ENCODE data around the gene LCN10.

The LCN10 gene

DNA sequence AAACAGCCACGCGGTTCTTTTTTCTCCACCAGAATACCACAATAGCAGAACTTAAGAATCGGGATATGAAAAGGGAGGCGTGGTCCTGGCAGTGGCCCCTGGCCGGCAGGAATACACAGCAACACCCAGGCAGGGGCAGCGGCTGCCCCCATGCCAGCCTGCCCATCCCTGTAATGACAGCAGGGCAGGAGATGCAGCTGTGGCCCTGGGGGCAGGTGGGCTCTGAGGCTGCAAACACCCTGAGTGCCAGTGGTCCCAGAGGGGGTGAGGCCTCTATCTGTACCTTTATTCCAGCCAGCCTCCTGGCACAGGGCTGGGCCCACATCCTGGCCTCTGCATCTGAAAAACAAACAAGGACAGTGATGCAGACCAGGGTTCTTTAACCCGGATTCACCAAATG lies 18.0 kb downstream of the LCN10 start:
- Histone ChIP-seq H3K4me3 (replicated peaks; ENCODE audit: low read depth, low read length) (no peak overlapping the region), H3K27me3 (replicated peaks; ENCODE audit: control insufficient read depth, insufficient read depth, low read length) (no peaks in the 10 kb centered on the region; the same call in 1 of the 2 replicates), H3K36me3 (ENCODE audit: control insufficient read depth, insufficient read depth, low read length) (peaks cover 33% of the 10 kb centered on the region)
- TF ChIP-seq, protein P1, sequence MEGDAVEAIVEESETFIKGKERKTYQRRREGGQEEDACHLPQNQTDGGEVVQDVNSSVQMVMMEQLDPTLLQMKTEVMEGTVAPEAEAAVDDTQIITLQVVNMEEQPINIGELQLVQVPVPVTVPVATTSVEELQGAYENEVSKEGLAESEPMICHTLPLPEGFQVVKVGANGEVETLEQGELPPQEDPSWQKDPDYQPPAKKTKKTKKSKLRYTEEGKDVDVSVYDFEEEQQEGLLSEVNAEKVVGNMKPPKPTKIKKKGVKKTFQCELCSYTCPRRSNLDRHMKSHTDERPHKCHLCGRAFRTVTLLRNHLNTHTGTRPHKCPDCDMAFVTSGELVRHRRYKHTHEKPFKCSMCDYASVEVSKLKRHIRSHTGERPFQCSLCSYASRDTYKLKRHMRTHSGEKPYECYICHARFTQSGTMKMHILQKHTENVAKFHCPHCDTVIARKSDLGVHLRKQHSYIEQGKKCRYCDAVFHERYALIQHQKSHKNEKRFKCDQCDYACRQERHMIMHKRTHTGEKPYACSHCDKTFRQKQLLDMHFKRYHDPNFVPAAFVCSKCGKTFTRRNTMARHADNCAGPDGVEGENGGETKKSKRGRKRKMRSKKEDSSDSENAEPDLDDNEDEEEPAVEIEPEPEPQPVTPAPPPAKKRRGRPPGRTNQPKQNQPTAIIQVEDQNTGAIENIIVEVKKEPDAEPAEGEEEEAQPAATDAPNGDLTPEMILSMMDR (IDR thresholded peaks at IDR 0.05; ENCODE audit: insufficient read depth, low read length, poor library complexity, severe bottlenecking), result no peak
- DNase-seq (ENCODE audit: extremely low read depth, insufficient read length), result no peak

DNA sequence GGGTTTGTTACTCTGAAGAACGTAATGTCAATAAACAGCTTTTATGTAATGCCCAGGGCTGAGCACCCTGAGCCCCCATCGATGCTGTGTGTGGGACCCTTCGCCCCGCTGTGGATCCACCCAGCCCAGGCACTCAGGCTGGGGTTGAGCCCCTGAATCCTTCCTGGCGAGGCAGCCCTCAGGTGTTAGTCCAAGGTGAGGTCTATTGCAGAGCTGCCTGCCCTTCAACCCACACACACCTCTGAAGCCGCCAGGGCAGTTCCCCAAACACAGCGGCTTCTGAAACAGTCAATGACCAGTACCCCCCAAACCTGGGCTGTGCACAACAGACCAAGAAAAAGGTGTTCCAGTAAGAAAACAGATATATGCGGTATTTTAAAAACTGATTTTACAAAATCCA lies 18.8 kb downstream of the LCN10 start:
- peaks cover 33% of the 10 kb centered on the region for H3K36me3 ChIP-seq (ENCODE audit: control insufficient read depth, insufficient read depth, low read length)
- H3K4me3 ChIP-seq (replicated peaks; ENCODE audit: low read depth, low read length), result no peak overlapping the region
- TF ChIP-seq, protein P1 (IDR thresholded peaks at IDR 0.05; ENCODE audit: insufficient read depth, low read length, poor library complexity, severe bottlenecking), result no peak
- H3K27me3 ChIP-seq (replicated peaks; ENCODE audit: control insufficient read depth, insufficient read depth, low read length), result no peaks in the 10 kb centered on the region
- no peak for DNase-seq (ENCODE audit: extremely low read depth, insufficient read length)

DNA sequence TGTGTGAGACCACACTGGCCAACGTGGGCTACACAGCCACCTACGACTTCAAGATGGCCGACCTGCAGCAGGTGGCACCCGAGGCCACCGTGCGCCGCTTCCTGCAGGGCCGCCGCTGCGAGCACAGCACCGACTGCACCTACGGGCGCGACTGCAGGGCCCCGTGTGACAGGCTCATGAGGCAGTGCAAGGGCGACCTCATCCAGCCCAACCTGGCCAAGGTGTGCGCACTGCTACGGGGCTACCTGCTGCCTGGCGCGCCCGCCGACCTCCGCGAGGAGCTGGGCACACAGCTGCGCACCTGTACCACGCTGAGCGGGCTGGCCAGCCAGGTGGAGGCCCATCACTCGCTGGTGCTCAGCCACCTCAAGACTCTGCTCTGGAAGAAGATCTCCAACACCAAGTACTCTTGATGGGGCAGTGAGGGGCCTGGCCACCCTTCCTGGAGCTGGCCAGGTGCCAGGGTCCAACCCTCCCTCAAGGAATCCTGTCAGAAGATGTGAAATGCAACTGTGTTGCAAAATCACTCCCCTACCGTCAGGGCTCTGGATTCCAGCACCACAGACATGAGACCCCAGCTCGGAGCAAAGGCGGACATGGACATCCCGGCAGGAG lies 19.3 kb downstream of the LCN10 start:
- H3K27me3 ChIP-seq (replicated peaks; ENCODE audit: control insufficient read depth, insufficient read depth, low read length), result no peaks in the 10 kb centered on the region
- TF ChIP-seq, protein P1 (IDR thresholded peaks at IDR 0.05; ENCODE audit: insufficient read depth, low read length, poor library complexity, severe bottlenecking), result no peak
- peak; percentile 47 for DNase-seq (ENCODE audit: extremely low read depth, insufficient read length)
- no peak overlapping the region for H3K4me3 ChIP-seq (replicated peaks; ENCODE audit: low read depth, low read length)
- H3K36me3 ChIP-seq (ENCODE audit: control insufficient read depth, insufficient read depth, low read length), result peaks cover 33% of the 10 kb centered on the region

DNA sequence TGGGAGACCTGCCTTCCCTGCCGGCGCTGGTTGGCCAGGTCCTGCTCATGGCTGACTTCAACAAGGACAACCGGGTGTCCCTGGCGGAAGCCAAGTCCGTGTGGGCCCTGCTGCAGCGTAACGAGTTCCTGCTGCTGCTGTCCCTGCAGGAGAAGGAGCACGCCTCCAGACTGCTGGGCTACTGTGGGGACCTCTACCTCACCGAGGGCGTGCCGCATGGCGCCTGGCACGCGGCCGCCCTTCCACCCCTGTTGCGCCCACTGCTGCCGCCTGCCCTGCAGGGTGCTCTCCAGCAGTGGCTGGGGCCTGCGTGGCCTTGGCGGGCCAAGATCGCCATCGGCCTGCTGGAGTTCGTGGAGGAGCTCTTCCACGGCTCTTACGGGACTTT lies 19.8 kb downstream of the LCN10 start:
- Histone ChIP-seq H3K4me3 (replicated peaks; ENCODE audit: low read depth, low read length) (no peak overlapping the region), H3K27me3 (replicated peaks; ENCODE audit: control insufficient read depth, insufficient read depth, low read length) (no peaks in the 10 kb centered on the region), H3K36me3 (ENCODE audit: control insufficient read depth, insufficient read depth, low read length) (peaks cover 33% of the 10 kb centered on the region)
- peak; percentile 46 for DNase-seq (ENCODE audit: extremely low read depth, insufficient read length)
- TF ChIP-seq, protein P1 (IDR thresholded peaks at IDR 0.05; ENCODE audit: insufficient read depth, low read length, poor library complexity, severe bottlenecking), result no peak

DNA sequence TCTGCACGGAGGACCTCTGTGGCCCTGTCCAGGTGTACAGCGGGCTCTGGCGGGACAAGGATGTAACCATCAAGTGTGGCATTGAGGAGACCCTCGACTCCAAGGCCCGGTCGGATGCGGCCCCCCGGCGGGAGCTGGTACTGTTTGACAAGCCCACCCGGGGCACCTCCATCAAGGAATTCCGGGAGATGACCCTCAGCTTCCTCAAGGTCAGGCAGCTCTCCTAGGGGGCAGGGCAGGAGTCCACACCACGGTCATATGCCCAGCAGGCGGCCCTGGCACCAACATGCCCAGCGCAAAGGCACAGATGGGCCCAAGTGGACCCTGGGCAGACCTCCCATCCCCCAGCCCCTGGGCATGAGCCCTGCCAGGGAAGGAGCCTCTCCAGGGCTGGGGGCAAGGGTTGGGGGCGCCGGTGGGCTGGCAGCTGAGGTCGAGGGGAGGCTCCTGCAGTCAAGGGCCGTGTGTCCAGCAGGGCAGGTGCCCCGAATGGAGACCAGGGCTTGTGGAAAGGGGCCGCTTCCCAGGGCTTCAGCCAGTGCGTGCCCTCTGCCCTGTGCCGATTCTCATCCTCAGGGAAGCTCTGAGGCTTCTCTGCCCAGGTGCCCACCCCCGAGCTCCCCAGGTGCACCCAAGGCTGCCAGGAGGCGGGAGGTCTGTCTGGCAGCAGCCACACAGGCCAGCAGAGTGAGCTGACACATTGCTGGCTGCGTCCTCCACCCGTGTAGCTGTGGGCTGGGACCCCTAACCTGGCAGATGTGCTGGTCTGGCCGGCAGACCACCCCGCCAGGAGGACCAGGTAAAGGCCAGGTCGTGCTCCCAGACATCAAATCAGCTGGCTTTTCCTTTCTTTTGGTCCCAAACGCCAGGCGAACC lies 20.4 kb downstream of the LCN10 start:
- Histone ChIP-seq H3K36me3 (ENCODE audit: control insufficient read depth, insufficient read depth, low read length) (peaks cover 33% of the 10 kb centered on the region), H3K4me3 (replicated peaks; ENCODE audit: low read depth, low read length) (no peak overlapping the region), H3K27me3 (replicated peaks; ENCODE audit: control insufficient read depth, insufficient read depth, low read length) (no peaks in the 10 kb centered on the region)
- no peak for DNase-seq (ENCODE audit: extremely low read depth, insufficient read length)
- TF ChIP-seq, protein P1 (IDR thresholded peaks at IDR 0.05; ENCODE audit: insufficient read depth, low read length, poor library complexity, severe bottlenecking), result no peak
